Fibroblast of gingiva (primary cell): Measurements from ENCODE around the gene MCEE.
"Not testable (repeated sequence)": the region's sequence is repeated elsewhere in the genome, so short reads cannot be mapped to it uniquely, and the experiment has no call there.

Experiments used
- DNase-seq: peaks from one replicate; pipeline ENCODE4 v3.0.0-alpha.2; 2011; ENCODE audit warnings: low read depth

The MCEE gene

DNA sequence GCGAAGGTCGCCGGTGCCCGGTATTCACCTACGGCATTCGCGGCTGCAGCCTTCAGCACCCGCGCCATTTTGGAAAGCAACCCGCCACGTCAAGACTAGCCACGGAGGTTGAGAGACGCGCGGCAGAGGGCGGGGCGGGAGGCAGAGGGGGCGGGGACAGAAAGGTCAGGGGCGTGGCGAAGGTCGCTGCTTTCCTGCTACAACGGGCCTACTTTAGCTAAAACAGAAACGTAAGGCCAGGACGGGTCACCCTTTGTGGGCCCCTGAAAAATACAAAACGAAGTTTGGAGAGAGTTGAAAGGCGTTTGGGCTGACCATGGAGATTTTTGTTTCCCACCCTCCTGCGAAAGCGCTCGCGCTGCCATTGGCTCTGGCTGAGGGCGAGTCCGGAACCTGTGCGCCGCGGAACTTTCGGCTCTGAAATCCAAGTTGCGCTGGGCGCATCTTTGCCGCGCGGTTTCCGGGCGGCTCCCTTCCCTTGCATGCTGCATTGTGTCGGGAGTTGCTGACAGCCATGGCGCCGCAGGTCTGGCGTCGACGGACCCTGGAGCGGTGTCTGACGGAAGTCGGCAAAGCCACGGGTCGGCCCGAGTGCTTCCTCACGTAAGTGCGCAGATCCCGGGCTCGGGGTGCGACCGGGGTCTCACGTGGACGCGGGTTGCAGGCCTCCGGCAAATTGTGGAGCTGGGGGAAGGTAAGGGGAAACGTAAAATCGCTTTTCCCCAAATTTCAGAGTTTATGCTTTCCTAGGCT is at the start of gene MCEE, which contains the start of gene MPHOSPH10:
Gene MCEE, minus strand, starts transcription at position 78 of the 753 bp plus-strand sequence. Its CDS starts 10 bp downstream, at position 68.
Gene MPHOSPH10, plus strand, starts transcription at position 483 of the 753 bp plus-strand sequence. Its CDS starts 32 bp downstream, at position 515.
- peak; percentile 88 for DNase-seq

DNA sequence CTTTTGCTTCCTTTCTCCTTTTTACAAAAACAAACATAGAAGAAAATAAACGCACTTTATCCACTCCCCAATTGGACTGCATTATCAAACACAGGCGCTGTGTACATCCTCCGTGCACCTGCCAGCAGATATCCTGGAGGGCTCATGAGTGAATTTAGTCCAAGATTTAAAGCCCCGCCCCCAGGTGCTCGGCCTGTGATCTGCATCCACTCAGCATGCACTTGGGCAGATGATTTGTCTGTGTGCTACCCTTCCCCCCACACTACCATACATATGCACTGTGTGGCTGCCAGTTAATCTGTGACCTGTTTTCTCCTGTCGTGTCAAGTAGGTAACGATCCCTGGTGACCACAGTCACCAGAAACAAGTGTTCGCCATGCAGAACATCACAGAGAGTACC is 48.8 kb upstream of the MCEE start:
- DNase-seq = not testable (repeated sequence)

DNA sequence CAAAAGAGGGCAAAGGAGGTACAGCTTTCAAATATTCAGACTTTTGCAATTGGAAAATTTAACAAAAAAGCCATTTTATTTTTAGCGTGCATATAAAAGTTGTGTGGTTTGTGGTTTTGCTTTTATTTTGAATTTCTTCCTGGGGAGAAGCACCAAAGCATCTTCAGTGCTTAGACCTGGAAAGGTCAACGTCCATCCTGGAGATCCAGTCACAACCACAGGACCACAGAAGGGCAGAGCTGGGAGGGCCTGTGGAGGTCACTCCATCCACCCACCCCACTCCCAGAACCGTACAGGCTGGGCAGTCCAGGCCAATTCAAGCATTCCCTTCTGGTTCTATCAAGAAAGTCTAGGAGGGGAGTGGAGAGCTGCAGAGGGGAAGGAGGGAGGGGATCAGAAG is 44.2 kb upstream of the MCEE start:
- DNase-seq = no peak

DNA sequence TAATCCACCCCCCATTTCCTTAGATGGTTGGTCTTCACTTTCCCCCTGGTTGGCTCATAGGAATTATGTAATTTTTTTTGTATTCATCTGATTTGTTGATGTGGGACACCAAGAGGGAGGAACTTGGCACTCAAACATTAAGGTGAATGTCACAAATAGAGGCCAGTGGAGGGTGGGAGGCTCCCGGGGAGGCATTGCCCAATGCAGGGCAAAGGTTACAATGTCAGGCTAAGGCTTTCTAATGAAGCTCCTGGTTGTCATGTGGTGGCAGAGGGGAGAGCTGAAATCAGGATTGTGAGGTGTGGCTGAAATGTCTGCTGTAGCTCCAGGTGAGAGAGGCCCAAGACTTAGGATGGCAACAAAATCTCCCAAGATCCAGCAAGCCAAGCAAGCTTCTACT is 43.1 kb upstream of the MCEE start:
- no peak for DNase-seq

DNA sequence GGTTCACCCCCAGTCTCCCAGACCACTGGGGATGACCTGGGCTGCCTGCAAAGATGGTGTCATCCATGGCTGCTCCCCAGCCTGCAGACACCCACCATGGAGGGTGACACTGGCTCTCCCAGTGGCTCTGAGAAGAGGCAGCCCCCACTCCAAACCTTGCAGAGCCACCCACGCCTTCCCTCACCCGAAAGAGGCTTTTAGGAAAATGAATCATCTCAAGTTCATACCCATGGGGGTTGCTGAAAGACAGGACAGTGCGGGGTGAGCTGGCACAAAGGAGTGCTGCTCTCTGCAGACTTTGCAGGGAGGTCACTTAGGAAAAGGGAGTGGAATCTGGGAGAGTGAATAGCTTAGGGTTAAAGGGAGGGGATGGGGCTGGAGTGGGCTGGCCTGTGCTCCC is 36.8 kb upstream of the MCEE start:
- no peak for DNase-seq

DNA sequence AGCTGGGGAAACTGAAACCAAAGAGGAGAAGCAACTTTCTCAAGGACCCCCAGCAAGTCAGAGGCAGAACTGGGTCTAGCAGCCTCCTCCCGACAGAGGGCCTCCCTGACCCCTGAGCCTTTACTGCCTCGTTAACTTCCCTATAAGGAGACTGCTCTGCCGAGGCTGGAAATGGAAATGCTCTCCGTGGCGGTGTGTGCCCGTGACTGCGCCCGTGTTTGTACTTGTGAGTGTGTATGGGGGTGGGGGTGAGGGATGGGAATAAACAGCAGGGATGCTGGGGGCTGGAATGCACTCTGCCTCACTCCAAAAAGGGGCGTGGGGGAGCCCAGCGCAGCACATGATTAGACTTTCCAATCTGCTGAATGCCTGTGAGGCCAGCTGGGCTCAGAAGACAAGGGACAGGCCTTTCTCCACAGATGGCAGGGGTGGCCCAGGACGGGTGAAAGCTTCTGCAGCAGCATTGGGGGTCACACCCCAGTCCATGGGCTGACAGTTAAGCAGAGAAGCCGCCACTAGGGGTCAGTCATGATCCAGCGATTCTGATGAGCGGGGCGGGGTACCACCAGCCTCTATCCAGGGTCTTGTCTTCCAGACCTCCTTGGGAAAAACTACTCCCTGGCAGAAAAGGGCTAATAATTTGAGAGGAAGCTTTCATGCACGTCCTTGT is 27.2 kb upstream of the MCEE start:
- no peak for DNase-seq

DNA sequence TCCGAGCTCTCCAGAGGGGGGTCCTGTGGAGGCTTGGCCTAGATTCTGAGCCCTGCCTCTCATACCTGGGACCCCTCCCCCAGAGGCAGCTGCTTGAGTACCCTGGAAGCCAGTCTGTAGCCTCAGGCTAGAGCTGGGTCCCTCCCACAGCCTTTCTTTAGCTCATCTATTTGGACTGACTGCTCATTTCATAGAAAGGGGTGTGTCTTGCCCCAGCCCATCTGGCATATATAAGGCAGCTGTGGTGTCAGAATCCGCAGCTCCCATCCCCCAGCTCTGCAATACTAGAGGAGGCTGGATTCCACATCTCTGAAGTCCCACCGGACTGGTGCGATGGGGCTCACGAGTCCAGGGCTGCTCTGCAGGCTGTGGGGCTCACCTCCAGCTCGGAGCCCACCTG is 26.5 kb upstream of the MCEE start:
- DNase-seq = no peak

DNA sequence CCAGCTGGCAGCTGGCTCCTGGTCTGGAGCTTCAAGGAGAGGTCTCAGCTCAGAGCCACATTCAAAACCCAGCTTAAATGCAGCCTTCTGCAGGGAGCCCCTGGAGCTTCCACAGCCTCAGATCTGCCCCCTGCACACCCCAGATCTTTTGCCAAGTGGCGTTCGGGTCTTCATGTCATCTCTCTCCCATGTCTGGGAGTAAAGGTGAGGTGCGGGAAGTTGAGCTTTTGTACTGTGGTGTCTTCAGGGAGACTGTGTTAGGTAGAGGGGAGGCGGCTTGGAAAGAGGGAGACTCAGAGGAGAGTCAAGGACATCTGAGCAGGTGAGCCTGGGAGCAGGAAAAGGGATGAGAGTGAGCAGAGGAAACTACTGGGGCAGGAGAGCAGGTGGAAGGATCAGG is 25.8 kb upstream of the MCEE start:
- no peak for DNase-seq

DNA sequence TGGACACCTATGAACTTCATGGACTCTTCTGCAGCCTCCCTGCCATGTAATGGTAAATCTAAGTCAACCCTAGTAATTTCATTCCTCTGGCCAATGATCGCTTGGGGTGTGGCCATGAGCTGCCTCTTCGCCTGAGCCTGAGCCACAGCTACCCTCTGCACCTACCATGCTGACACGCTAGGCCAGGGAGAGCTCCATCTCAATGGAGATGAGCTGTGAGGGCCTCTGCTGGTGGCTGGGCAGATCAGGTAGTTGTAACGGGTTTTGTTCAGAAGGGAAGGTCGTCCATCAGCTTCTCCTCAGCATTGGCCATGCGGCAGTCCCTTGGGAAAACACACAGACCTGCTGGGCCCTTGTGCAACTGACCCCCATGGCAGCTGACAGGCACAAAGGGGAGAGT is 24.8 kb upstream of the MCEE start:
- no peak for DNase-seq

DNA sequence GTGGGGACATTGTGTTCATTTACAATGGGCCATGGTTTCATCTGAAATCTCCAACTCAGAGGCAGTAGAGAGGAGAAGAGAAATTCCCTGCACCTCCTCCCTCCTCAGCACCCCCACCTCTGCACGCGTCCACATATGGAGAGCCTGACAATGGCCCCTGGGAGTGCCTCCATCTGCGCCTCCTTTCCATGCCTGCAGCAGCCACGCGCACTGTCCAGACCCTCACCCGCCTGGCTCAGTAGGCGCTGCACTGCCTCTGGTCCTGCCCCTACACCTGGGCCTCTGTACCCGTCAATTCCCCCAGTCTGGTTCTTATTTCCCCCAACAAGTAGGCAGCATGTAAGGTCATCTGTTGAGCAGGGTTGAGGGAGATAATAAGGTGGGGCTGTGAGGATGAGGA is 24.2 kb upstream of the MCEE start:
- DNase-seq = no peak

DNA sequence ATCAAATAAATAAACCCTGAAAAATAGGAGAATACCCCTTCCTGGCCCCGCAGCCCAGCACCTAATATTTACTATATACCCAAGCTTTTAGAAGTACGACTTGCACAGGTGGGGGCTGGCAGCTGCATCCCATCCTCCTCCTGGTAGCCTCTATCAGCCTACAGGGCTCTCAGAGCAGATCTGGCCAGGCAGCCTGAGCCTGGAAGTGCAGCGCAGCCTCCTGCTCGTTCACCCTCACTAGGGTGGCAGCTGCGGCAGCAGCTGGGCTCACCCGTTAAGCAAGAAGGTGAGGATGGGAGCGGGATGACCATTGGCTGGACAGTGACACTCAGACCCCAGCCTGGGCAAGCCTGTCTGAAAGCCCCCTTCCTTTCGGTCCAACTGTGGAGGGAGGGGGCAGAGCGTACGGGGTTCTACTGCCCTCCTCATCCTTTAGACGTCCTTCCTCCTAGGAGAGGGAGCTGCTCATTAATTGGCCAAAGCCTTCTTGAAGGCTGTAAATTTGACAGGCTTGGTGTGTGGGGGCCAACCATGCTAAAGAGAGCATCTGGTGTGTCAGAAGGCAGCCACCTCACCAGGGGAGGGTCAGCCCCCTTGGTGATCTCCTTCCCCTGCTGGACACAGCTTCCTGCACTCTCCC is 23.7 kb upstream of the MCEE start:
- no peak for DNase-seq

DNA sequence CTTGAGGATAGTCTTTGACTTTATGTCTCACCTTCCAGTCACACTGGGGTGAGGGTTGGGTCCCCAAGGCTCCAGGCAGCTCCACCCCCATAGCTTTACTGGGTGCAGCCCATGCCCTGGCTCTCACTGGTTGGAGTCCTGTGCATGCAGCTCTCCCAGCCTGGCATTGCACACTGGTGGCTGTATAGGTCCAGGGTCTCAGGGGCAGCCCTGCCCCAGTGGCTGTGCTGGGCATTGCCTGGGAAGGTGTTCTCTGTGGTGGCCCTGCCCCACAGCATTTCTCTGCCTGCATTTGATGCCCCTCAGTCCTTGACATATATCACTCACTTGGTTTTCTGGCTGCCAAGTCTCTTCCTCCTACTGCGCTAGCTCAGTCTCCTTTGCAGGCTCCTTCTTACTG is 21.6 kb upstream of the MCEE start:
- no peak for DNase-seq

DNA sequence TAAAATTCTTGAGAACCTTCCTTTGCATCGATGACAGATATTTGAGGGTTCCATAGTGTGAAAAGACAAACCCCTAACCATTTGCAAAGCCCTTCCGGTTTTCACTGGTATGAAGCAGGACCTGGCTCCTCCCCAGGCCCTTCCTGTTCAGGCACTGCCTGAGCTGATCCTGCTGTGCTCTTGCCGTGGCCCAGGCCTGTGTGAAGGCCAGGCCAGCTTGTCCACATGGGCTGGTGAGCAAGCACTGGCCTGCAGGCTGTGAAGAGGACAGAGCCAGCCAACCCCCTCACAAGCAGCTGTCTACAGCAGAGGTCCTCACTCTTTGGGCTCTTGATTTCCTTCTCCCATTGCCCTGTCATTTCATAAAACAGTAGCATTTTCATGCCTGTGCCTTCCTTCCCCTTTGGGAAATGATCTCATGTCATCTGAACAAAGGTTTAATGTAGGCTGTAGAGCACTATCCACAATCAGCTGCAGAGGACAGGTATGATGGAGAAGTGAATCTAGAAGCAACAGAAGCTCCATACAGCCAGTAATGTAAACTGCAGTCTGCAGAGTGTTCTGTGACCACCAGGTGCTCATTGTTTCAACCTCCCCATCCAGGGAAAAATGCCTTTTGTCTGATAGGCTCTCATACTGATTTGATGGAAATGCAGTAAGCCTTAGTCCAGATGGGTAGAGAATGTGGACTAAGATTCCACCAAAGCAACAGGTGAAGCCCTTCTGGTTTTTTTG is 20.2 kb upstream of the MCEE start:
- DNase-seq = no peak

DNA sequence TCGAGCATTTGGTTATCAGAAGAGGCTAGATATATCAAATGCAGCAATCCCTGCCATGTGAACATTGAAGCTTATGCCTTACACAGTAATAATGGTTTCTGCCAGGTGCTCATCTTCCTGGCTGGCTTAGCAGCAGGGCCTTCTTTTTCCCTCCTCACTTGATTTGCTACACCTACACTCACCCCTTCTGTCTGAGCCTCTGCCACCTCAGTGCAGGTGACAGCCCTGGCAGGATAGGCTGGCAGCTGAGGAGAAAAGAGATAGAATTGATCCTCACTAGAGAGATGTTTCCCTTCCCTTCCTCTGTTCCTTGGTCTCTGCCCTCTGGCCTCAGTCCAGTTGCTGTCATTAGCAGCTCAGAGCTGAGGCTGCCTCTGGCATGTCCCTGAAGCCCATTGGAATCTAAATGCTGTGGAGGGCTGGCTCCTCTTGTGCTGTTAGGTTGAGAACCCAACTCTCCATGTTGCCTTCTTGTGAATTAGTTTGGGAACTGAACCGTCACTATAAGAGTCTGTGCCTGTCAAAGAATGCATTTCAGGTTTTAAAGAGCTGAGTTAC is 18.6 kb upstream of the MCEE start:
- no peak for DNase-seq

DNA sequence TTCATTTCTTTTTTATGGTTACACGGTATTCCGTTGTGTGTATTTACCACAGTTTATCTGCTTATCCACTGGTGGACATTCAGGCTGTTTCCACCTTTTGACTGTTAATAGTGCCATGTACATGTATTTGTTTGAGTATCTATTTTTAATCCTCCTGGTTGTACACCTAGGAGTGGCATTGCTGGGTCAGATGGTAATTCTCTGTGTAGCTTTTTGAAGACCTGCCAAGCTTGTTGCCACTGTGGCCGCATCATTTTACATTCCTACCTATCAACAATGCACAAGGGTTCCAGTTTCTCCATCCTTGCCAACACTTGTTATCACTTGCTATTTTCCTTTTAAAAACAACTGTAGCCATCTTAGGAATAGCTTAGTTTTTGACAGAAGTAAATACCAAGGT is 13.8 kb upstream of the MCEE start:
- no peak for DNase-seq

DNA sequence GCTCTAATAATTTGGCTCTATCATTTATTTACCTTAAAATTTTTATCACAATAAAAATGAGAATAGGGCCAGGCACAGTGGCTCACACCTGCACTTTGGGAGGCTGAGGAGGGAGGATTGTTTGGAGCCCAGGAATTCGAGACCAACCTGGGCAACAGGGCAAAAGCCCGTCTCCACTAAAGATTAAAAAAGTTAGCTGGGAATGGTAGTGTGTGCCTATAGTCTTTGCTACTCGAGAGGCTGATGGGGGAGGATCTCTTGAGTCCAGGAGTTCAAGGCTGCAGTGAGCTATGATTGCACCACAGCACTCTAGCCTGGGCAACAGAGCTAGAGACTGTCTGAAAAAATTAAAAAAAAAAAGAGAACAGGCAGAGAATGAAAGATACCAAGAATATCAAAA is 6.1 kb upstream of the MCEE start:
- DNase-seq = no peak

DNA sequence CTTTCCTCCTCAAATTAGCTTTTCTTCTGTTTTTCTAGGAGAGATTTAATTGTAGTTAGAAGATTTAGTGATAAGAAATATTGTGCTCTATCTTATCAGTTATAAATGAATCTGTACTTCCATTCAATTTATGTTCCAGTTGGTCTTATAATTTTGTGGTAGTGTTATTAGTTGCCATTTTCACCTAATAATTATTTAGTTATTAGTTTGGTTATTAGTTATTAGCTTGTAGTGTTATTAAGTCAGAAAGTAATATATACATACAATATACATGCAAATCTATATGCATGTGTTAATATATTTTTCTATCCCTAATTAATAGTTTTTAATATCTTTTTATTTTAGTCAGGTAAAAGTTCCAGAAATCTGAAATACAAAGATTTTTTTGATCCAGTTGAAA is 3.6 kb upstream of the MCEE start:
- no peak for DNase-seq

DNA sequence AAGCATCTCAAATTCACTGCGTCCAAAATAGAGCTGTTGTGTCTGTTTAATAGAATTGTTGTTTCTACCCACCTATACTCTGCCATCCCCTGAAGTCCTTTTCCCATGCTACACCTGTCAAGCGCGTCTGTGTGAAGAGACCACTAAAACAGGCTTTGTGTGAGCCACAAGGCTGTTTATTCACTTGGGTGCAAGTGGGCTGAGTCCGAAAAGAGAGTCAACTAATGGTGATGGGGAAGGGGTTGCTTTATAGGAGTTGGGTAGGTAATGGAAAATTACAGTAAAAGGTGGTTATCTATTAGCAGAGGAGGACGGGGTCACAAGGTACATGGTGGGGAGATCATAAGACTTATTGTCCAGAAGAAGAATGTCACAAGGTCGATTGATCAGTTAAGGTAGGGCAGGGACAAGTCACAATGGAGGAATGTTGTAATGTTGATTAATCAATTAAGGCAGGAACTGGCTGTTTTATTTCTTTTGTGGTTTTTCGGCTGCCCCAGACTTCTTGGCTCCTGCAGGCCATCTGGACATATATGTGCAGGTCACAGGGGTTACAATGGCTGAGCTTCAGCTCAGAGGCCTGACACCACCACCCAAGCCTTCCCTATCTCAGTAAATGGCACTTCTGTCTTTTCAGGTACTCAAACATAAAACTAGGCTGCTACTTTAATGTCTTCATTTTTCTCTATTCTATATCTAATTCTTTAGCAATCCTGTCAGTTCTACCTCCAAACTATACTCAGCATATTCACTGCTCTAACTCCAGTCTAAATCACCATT is 1.5 kb upstream of the MCEE start:
- DNase-seq = not testable (repeated sequence)

DNA sequence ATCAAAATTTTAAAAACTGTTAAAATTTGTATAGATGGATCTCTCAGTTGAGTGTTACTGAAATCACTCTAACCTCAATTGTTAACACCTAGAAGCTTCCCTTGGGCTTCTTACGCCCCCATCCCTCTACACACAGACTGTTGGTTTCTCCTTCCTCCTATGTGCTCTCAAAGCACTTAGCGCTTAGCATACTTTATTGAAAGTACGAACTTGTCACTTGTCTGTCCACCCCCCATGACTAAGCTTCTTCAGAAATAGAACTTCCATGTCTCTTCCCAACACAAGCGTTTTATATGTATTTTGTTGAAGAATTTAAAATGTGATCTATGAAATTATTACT is 846 bp upstream of the MCEE start:
- no peak for DNase-seq

DNA sequence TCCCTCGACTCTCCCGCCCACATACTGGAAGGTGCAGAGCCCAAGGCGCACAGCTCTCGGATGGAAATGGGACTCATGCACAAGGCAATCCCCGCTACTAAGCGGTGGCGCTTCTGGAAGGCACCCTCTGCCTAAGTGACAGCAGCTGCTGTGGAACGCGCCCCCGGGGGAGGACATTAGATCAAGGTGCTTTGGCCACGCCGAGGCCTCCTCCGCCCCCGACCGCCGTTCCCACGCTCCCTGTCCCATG is 202 bp downstream of the MCEE start:
- no peak for DNase-seq

DNA sequence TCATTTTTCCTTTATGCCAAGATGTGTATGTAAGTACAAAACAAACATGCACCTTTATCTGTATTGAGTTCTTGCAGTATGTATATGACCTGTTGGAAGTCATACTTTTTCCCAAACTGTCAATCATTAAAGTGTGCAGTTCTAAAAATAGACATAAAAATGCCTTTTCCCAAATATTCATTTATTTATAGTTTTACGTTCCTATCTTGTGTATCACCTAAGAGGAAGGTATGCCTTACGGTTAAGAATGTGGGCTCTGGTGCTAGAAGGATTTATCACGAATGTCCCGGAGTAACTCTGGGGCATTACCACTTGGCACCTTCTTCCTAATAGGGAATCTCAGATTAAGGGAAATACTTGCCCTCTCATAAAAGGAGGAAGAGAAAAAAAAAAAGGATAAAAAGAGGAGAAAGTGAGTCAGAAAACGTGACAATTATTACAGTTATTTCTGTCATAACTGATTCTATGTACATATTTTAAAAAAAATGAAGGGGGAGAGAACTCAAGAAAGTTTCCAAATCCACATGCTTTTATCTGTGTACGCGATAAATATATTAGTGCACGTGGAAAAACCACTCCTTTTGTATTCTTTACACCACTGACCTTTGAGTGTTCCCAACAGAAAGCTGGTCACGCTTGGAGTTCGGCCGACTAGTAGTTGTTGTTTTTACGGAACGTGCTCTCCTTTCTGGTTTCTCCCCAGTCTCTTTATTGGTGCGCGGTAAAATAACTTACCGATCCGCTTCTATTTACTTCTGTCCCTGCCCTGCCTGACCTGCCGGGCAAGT is 721 bp downstream of the MCEE start:
- DNase-seq = no peak
